H9 (cell line): ENCODE data around the gene LRPAP1. TPM values are rescaled to one million over a fixed set of nuclear protein-coding genes. Genes with fewer than 3 reads are reported as not detected.

Experiments
- DNase-seq: peaks from one replicate; pipeline ENCODE4 v3.0.0-alpha.2; 2017
- H2AFZ ChIP-seq: one replicate; pipeline ENCODE4 v1.6.1; 2013; ENCODE audit warnings: mild to moderate bottlenecking, low read length, control low read depth, moderate library complexity
- H2AK5ac ChIP-seq: 2 replicates; pipeline ENCODE4 v1.6.1; 2013; ENCODE audit warnings: low read length, control low read depth, mixed read lengths; ENCODE audit not compliant: insufficient read length
- H2BK120ac ChIP-seq: one replicate; pipeline ENCODE4 v1.6.1; 2013; ENCODE audit warnings: low read depth, mild to moderate bottlenecking, low read length, control low read depth, inconsistent platforms; ENCODE audit not compliant: poor library complexity, severe bottlenecking
- H2BK12ac ChIP-seq: 2 replicates; pipeline ENCODE4 v1.6.1; 2013; ENCODE audit warnings: low read length, control low read depth, mixed read lengths, low read depth; ENCODE audit not compliant: insufficient read length
- H2BK15ac ChIP-seq: 2 replicates; pipeline ENCODE4 v1.6.1; 2013; ENCODE audit warnings: low read depth, low read length, control low read depth
- H2BK20ac ChIP-seq: one replicate; pipeline ENCODE4 v1.6.1; 2013; ENCODE audit warnings: low read depth, mild to moderate bottlenecking, low read length, control low read depth, inconsistent platforms; ENCODE audit not compliant: poor library complexity, severe bottlenecking
- H2BK5ac ChIP-seq: 2 replicates; pipeline ENCODE4 v1.6.1; 2013; ENCODE audit warnings: low read length, control low read depth, mixed read lengths; ENCODE audit not compliant: insufficient read length
- H3K14ac ChIP-seq: 2 replicates; pipeline ENCODE4 v1.6.1; 2013; ENCODE audit warnings: low read length, control low read depth; ENCODE audit not compliant: insufficient read depth
- H3K18ac ChIP-seq: 2 replicates; pipeline ENCODE4 v1.6.1; 2013; ENCODE audit warnings: low read depth, mild to moderate bottlenecking, mixed read lengths, low read length, control low read depth; ENCODE audit not compliant: insufficient read length
- H3K23ac ChIP-seq: 2 replicates; pipeline ENCODE4 v1.6.1; 2013; ENCODE audit warnings: low read length, control low read depth, mixed read lengths, low read depth; ENCODE audit not compliant: insufficient read length
- H3K23me2 ChIP-seq: 2 replicates; pipeline ENCODE4 v1.6.1; 2013; ENCODE audit warnings: low read depth, mild to moderate bottlenecking, mixed read lengths, low read length, control low read depth; ENCODE audit not compliant: insufficient read length, poor library complexity, severe bottlenecking
- H3K27ac ChIP-seq: 2 replicates; pipeline ENCODE4 v1.5.1; 2013; ENCODE audit warnings: low read length, control low read depth, mixed read lengths, low read depth; ENCODE audit not compliant: insufficient read length
- H3K27me3 ChIP-seq: 2 replicates; pipeline ENCODE4 v1.6.1; 2013; ENCODE audit warnings: low read length, control low read depth, inconsistent platforms; ENCODE audit not compliant: insufficient read depth
- H3K4ac ChIP-seq: 2 replicates; pipeline ENCODE4 v1.6.1; 2013; ENCODE audit warnings: low read depth, mild to moderate bottlenecking, control low read depth, inconsistent platforms, low read length, moderate library complexity
- H3K4me1 ChIP-seq: 2 replicates; pipeline ENCODE4 v1.6.1; 2013; ENCODE audit warnings: low read length, control low read depth, inconsistent platforms; ENCODE audit not compliant: insufficient read depth
- H3K4me2 ChIP-seq: 2 replicates; pipeline ENCODE4 v1.6.1; 2013; ENCODE audit warnings: low read length, control low read depth, mixed read lengths; ENCODE audit not compliant: insufficient read length, insufficient read depth
- H3K56ac ChIP-seq: 2 replicates; pipeline ENCODE4 v1.6.1; 2013; ENCODE audit warnings: low read depth, mild to moderate bottlenecking, mixed read lengths, low read length, control low read depth; ENCODE audit not compliant: insufficient read length
- H3K79me1 ChIP-seq: 2 replicates; pipeline ENCODE4 v1.6.1; 2013; ENCODE audit warnings: low read depth, mild to moderate bottlenecking, moderate library complexity, low read length, control low read depth, inconsistent platforms; ENCODE audit not compliant: insufficient read depth, poor library complexity, severe bottlenecking
- H3K79me2 ChIP-seq: 2 replicates; pipeline ENCODE4 v1.6.1; 2013; ENCODE audit warnings: low read length, control low read depth, inconsistent platforms; ENCODE audit not compliant: insufficient read depth
- H3K9ac ChIP-seq: 2 replicates; pipeline ENCODE4 v1.6.1; 2013; ENCODE audit warnings: low read length, control low read depth, mixed read lengths; ENCODE audit not compliant: insufficient read length; ENCODE audit errors: extremely low read depth
- H3K9me3 ChIP-seq: one replicate; pipeline ENCODE4 v1.6.1; 2013; ENCODE audit warnings: low read depth, low read length, inconsistent platforms; ENCODE audit not compliant: control insufficient read depth
- H3T11ph ChIP-seq: one replicate; pipeline ENCODE4 v1.6.1; 2013; ENCODE audit warnings: mild to moderate bottlenecking, low read length, control low read depth, inconsistent platforms
- H4K20me1 ChIP-seq: one replicate; pipeline ENCODE4 v1.6.1; 2013; ENCODE audit not compliant: control insufficient read depth, insufficient read length, insufficient read depth
- H4K5ac ChIP-seq: 2 replicates; pipeline ENCODE4 v1.6.1; 2013; ENCODE audit warnings: low read depth, mild to moderate bottlenecking, mixed read lengths, low read length, control low read depth; ENCODE audit not compliant: insufficient read length
- H4K8ac ChIP-seq: replicated peaks from 2 replicates; pipeline ENCODE4 v1.6.1; 2013; ENCODE audit warnings: low read length, control low read depth, mixed read lengths, low read depth; ENCODE audit not compliant: insufficient read length
- H4K91ac ChIP-seq: 2 replicates; pipeline ENCODE4 v1.6.1; 2013; ENCODE audit warnings: low read depth, mild to moderate bottlenecking, moderate library complexity, mixed read lengths, low read length, control low read depth; ENCODE audit not compliant: insufficient read length
- H3K27ac Mint-ChIP-seq, 3 experiments: 2 replicates in 2 of 3; 3 replicates in 1 of 3; pipeline ENCODE4 v1.8.0; 2020 to 2021; ENCODE audit warnings: mixed read lengths in 3 of 3, mild to moderate bottlenecking in 1 of 3, moderate library complexity in 1 of 3
- H3K27me3 Mint-ChIP-seq: 2 replicates; pipeline ENCODE4 v1.8.0; 2021; ENCODE audit warnings: low read depth, mild to moderate bottlenecking, moderate library complexity, mixed read lengths
- H3K36me3 Mint-ChIP-seq, 3 experiments: 2 replicates in 2 of 3; 3 replicates in 1 of 3; pipeline ENCODE4 v1.8.0; 2020 to 2021; ENCODE audit warnings: low read depth in 3 of 3, mixed read lengths in 3 of 3; ENCODE audit not compliant: insufficient read depth in 1 of 3
- H3K4me1 Mint-ChIP-seq, 2 experiments: 2 replicates each; pipeline ENCODE4 v1.8.0; 2020; ENCODE audit warnings: mixed read lengths in 2 of 2
- H3K4me3 Mint-ChIP-seq, 2 experiments: 2 replicates in 1 of 2; 3 replicates in 1 of 2; pipeline ENCODE4 v1.8.0; 2020 to 2021; ENCODE audit warnings: mild to moderate bottlenecking in 2 of 2, mixed read lengths in 2 of 2, moderate library complexity in 1 of 2
- H3K9me3 Mint-ChIP-seq, 2 experiments: 2 replicates in 1 of 2; 3 replicates in 1 of 2; pipeline ENCODE4 v1.8.0; 2020; ENCODE audit warnings: mild to moderate bottlenecking in 2 of 2, mixed read lengths in 2 of 2, moderate library complexity in 1 of 2
- CTCF ChIP-seq: fragments of 200-600 bp; sonication (generic); conservative IDR thresholded peaks from 3 replicates; pipeline ENCODE4 v1.8.0; 2021; ENCODE audit warnings: antibody characterized with exemption, mild to moderate bottlenecking
- WGBS: extraction: QIAGEN DNeasy Blood & Tissue Kit; methylation state at CpG from one replicate; pipeline ENCODE4 v1.1.7; 2013; ENCODE audit warnings: missing lambda C conversion rate, low lambda C conversion rate, mixed read lengths; ENCODE audit not compliant: insufficient read length; ENCODE audit errors: extremely low coverage; 5-methylcytosine and 5-hydroxymethylcytosine counted together
- long read RNA-seq: library from polyadenylated mRNA; unstranded; transcript quantifications from one replicate; pipeline ENCODE4 v2.0.0, GENCODE V29; 2020
- total RNA-seq: library from RNA; stranded (reverse); gene quantifications from 2 replicates; pipeline ENCODE4 v1.2.1, GENCODE V29; 2021

Gene LRPAP1, protein sequence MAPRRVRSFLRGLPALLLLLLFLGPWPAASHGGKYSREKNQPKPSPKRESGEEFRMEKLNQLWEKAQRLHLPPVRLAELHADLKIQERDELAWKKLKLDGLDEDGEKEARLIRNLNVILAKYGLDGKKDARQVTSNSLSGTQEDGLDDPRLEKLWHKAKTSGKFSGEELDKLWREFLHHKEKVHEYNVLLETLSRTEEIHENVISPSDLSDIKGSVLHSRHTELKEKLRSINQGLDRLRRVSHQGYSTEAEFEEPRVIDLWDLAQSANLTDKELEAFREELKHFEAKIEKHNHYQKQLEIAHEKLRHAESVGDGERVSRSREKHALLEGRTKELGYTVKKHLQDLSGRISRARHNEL
- 84.3 and 85.9 TPM in 2 replicates for total RNA-seq
- long read RNA-seq, full-length matches to known transcripts, result 1,044 of 1,072 reads
- long read RNA-seq, partial matches to known transcripts, result 5 of 1,072 reads
- long read RNA-seq, other reads (novel, unspliced or antisense), result 23 of 1,072 reads

- H4K20me1 ChIP-seq, result no peaks in the 10 kb centered on the region
- no CpG with 5 or more reads among the region's 84 CpGs for WGBS
- peak within 1 kb of the TSS; percentile 45 to 98 (median 97); a peak in 6 of 7 replicates for H3K27ac Mint-ChIP-seq
These were observed at the start of gene LRPAP1 for GRCh38 chr4:3531879-3532750. TSS of gene LRPAP1 (minus strand) at chr4:3532422. CDS start at chr4:3532412, 10 bp downstream.

More at GRCh38 chr4:3531879-3532750, at the start of gene LRPAP1:
- H4K8ac ChIP-seq, result no peak within 1 kb of the TSS
- no peaks in the 10 kb centered on the region for H3K9me3 ChIP-seq
- peak within 1 kb of the TSS; percentile 96 for H3K4me2 ChIP-seq
- H3K27ac ChIP-seq, result no peak within 1 kb of the TSS
- H3K36me3 Mint-ChIP-seq, result peaks cover 6 to 24% (median 24%) of the 10 kb centered on the region in 3 experiments
- no peak within 1 kb of the TSS for H2BK15ac ChIP-seq
- no peak within 1 kb of the TSS for H4K5ac ChIP-seq
- H2BK5ac ChIP-seq, result no peak within 1 kb of the TSS
- H3K4me3 Mint-ChIP-seq, result peak within 1 kb of the TSS; percentile 99
- peaks cover 4% of the 10 kb centered on the region for H3K79me1 ChIP-seq
- no peak within 1 kb of the TSS for H3K23ac ChIP-seq
- no peak within 1 kb of the TSS for H2AK5ac ChIP-seq
- no peak within 1 kb of the TSS for H4K91ac ChIP-seq
- no peak for TF ChIP-seq CTCF
- DNase-seq, result peak; percentile 96
- peaks cover 2 to 3% of the 10 kb centered on the region in 2 experiments; a peak in 2 of 5 replicates for H3K9me3 Mint-ChIP-seq
- H3K79me2 ChIP-seq, result peaks cover 4% of the 10 kb centered on the region; the same call in 1 of the 2 replicates
- no peak within 1 kb of the TSS for H3K4ac ChIP-seq
- H3K18ac ChIP-seq, result peak within 1 kb of the TSS; percentile 32
- peaks cover 41% of the 10 kb centered on the region for H3K27me3 Mint-ChIP-seq
- no peak within 1 kb of the TSS for H2BK12ac ChIP-seq
- H3K56ac ChIP-seq, result no peak within 1 kb of the TSS
- H2AFZ ChIP-seq, result no peak within 1 kb of the TSS
- H3K4me1 ChIP-seq, result no peaks in the 10 kb centered on the region
- H3K9ac ChIP-seq, result peak within 1 kb of the TSS; percentile 56
- H3K27me3 ChIP-seq, result no peaks in the 10 kb centered on the region; the same call in 1 of the 2 replicates
- H3K14ac ChIP-seq, result peak within 1 kb of the TSS; percentile 62; the same call in 1 of the 2 replicates
- H2BK120ac ChIP-seq, result no peak within 1 kb of the TSS
- peaks cover 13 to 35% of the 10 kb centered on the region in 2 experiments for H3K4me1 Mint-ChIP-seq
- H3K23me2 ChIP-seq, result peaks cover 13% of the 10 kb centered on the region
- H3T11ph ChIP-seq, result no peak within 1 kb of the TSS
- H2BK20ac ChIP-seq, result no peak within 1 kb of the TSS
